Stimulated activated CD4-positive, alpha-beta T cell treated with anti-CD3 and anti-CD28 coated beads, Interleukin-2, amount 100 ng/mL, for 48 hours (primary cell): ENCODE measurements around the gene TACC2.
"Not testable (repeated sequence)": the region's sequence is repeated elsewhere in the genome, so short reads cannot be mapped to it uniquely, and the experiment has no call there.

Experiments
- DNase-seq, 2 donors: peaks; one replicate each; pipeline ENCODE4 v3.0.0-alpha.2; 2020

TACC2 gene

GRCh38 chr10:121988361-121989324 is at the start of gene TACC2:
TSS of gene TACC2 (plus strand) at chr10:121989163. CDS start at chr10:122021982, 32,819 bp downstream.
- DNase-seq = no peak

DNA sequence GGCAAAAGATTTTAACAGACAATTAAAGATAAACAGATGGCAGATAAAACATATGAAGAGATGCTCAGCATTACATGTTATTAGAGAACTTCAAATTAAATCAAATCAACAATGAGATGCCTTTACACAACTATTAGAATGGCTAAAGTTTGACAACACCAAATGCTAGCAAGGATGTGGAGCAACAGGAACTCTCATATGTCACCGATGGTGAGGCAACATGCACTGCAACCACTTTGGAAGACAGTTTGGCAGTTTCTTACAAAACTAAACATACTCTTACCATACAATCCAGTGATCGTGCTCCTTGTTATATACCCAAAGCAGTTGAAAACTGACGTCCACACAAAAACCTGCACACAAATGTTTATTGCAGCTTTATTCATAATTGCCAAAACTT is 47.4 kb upstream of the TACC2 start:
- DNase-seq = no peak

DNA sequence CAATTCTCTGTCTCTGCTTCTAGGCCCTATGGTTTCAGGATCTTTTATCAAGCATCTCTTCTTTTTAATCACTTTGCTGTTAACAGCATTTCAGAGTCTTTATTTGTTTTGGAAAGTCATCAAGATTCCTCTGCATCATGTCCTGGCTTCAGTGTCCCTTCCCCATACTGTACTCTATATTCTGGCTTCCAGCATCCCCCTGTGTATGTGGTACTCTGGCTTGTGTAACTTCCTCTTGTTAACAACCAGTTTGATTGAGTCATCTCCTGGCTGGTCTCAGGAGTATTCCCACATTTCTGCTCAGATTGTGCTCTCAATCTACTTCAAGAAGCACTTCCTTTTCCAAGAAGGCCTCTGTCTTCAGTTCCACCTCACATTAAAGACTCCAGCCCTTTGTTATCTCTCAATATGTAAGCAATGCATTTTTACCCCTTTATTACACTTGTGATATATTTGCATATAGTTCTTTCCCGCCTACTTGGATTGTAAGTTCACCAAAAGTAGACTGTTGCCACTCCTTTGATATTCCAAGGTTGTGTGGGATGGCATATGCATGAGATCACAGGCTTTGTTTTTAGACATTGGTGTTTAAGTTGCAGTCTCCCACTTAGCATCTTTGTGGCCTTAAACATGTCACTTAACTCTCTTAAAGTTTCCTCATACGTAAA is 46.1 kb upstream of the TACC2 start:
- no peak for DNase-seq

DNA sequence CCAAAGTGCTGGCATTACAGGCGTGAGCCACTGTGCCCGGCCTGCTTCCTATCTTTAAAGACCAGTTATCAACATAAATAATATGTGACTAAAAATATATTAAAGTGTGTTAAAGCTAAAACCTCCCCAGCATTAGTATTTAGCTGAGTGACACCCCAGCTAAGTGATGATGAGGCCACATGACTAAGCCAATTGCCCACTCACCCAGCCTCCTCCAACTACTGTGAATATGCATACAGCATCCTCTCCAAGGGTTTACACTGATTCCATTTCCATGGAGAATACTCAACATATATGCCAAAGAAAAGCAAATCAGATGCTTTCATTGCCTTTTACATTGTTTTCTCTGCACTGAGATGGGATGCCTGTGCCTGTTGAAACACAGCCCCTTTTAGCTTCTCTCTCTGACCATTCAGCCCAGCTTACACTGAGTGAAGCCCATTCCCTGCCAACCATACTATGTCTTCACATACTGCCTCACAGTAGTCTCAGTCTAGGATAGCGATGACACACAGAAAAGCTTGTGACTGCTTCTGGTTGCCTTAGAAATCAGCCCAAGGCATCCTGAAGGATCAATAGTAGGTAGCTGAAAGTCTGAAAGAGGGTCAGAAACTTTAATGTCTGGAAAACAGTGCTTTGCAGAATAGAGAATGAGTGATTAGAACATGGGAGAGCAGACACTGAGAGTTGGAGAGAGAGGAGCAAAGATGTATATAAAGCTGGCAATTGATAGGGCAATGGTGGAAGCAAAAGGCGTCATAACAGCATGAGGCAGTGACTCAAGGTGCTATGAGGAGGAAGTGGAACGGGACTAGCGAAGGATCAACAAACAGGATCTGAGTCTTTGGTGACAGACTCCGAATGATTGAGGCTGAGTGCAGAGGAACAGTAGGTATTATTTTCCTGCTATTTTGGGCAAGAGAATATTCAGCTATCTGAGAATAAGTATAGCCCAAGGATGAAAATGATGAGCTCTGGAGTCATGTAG is 41.3 kb upstream of the TACC2 start:
- no peak for DNase-seq

DNA sequence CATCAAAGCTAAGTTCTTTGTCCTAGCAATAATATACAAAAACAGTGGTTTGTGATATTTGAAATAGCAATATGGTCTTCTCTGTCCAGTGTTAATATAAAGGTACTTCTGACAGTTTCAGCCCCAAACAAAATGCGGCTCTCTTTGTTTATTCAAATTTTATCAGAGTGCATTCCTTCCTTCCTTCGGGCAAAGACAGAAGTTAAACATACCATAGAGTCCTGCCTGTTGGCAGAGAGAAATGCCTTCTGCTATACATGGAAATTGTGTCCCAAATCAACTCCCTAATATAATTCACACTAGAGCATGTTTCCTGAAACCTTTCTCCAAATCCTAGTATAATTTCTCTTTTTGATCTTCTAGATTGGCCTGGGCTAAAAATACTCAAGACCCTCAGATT is 39.9 kb upstream of the TACC2 start:
- DNase-seq = no peak

DNA sequence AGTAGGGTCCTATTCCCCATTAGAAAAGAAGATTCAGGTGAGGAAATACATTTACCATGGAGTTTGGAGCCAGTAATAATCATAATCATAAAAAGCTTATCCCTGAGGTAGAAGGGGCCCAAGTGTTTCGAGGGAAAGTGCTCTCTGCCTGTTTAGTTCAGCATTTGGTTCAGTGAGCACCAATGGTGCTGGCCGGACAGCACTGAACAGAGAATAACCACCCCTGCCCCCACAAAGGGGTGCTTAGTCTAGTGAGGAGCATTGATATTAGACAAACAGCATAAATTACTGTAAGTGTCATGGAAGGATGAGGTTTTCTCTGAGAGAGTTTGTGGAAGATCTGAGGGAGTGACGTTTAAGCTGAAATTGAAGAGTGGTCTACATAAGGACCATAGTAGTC is 39.5 kb upstream of the TACC2 start:
- no peak for DNase-seq

- DNase-seq = no peak
Measured at GRCh38 chr10:121952226-121952625, 36.7 kb upstream of the TACC2 start.

DNA sequence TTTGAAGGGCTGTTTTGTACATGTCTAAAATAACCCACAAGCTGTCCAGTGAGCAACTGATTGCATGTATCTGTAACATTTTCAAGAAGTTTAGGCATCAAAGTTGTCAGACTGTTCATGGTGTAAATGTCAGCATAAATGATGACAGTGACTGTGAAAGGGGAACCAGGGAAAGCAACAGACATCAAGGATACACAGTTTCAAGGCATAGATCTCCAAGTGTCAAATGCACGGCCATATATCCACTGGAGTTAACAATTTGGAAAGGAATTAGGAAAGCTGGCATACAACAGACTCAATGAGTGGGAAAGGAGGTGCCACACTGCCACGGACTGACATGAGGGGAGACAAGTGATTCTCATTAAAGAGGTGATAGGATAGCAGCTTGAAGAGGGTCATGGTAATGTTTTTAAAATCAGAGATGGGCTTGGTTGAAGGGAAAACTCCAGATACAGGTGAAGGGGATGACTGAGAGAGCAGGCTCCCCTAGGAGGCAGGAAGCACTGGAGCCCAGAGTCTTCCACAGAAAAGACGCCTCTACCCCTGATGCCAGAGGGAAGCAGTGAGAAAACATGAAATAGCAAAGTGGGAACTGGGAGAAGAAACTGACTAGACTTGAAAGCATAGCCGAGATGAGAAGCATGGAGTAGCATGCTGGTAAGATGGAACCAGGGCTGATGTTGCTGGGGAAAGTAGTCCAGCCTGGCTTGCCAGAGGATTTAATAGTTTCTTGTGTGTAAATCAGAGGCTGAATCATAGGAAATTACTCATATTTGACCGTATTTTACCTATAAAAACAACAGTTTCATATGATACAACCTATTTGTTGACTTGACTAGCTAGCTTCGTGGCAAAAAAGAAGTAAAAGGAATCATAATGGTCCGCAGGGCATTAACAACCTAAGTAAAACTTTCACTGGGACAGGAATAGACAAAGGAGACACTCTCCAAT is 32.6 kb upstream of the TACC2 start:
- DNase-seq = no peak

- no peak for DNase-seq
Measured at GRCh38 chr10:121959671-121960070, 29.3 kb upstream of the TACC2 start.

GRCh38 chr10:121961456-121961855 is 27.5 kb upstream of the TACC2 start:
- no peak for DNase-seq

DNA sequence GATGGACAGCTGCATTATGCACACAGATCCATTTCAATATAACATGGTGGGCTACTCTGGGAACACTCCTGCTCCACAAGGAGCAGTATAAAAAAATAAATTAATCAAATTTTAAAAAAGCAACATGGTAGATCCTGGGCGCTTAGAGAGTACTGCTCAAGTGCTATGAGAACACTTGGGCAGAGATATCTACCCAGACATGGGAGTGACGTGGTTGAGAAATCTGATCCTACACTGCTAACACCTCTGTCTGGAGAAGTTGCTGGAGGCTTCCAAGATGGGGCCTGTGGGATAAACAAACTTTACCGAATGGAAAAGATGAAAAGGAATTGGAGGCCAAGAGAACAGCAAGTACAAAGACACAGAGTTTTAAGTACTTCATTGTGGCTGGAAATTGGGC is 23.0 kb upstream of the TACC2 start:
- DNase-seq = no peak

GRCh38 chr10:121969086-121969485 is 19.9 kb upstream of the TACC2 start:
- not testable (repeated sequence) for DNase-seq

DNA sequence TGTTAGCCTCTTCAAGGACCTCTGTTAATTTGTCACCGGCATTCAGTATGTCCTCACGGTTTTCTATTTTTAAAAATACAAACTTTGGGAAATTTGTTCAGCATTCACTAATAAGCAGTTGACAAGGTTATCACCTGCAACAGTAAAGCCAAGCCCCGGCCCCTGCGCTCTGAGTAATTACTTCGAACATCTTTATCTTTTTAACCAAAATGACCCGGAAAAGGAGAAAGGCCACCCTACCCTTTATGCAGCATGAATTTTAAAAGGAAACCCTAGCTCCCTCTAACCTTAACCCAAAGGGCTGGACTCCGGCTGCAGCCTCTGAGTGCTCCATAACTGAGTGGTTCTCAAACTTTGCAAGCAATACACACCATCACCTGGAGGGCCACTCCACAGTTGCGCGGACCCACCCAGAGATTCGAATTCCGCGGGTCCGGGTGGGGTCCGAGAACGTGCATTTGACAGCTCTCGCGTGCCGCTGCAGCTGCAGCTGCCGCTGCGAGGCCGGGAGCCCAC is 14.9 kb upstream of the TACC2 start:
- no peak for DNase-seq

- peak; percentile 70 to 73 for DNase-seq
Measured at GRCh38 chr10:121974535-121975294, 14.2 kb upstream of the TACC2 start, which contains the start of gene NSMCE4A. TSS of gene NSMCE4A (minus strand) at chr10:121975217. CDS start at chr10:121975165, 52 bp downstream.

DNA sequence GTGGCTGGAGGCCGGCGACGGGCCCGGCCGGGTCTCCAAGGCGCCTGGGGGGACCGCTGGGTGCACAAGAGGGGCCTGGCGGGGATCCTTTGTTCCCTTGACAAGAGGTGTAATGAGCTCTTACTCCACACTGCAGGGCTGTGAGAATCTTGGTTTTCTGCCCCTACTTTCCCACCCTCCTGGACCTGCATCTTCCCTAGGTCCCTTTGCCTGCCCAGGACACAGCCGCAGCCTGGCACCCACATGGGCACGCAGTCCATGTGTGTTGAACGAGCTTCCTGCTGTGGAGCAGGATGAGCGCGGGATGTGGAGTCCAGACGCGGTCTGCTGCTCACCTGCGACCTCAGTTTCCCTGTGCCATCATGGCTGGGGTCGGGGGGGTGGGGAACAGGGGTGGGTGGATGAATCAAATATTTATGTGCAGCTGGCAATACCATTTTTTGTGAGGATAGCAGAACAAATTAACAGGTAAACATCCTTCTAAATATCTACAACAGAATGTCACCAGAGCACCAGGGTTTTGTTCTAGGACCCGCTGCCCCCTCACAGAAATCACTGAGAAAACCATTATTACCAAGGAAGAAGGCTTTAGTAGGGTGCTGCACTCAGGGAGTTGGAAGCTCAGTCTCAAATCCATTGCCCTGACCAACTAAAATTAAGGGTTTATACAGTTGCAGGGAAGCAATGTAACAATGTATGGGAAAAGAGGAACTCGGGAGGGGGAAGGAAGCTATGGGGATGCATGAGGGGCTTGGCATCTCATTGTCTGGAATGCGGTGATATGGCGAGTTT is 13.5 kb upstream of the TACC2 start:
- no peak for DNase-seq

DNA sequence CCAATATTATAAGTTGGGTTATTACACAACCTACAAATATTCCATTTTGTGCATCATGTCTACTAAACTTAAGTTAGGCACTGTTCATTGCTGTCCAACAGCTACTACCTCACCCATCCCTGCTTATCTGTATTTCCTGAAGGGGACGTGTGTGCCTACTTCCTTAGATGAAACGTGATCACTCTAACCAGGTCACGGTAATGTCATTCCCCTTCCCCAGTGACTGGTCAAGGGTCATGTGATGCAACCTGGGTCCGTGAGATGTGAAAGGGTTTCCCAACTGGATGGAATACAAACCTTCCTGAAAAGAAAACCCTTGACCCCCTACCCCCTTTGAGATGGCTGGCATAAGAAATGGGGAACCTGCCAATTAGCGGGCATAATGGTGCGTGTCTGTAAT is 12.4 kb upstream of the TACC2 start:
- DNase-seq = no peak

DNA sequence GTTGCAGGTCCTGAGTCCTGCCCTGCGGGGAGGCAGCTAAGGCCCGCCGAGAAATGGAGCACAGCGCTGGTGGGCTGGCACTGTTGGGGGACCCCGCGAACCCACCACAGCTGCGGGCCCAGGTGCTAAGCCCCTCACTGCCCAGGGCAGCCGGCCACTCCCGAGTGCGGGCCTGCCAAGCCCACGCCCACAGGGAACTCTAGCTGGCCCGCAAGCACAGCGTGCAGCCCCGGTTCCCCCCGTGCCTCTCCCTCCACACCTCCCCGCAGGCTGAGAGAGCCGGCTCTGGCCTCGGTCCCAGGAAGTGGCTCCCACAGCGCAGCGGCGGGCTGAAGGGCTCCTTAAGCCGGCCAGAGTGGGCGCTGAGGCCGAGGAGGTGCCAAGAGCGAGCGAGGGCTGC is 10.5 kb upstream of the TACC2 start:
- DNase-seq = no peak

DNA sequence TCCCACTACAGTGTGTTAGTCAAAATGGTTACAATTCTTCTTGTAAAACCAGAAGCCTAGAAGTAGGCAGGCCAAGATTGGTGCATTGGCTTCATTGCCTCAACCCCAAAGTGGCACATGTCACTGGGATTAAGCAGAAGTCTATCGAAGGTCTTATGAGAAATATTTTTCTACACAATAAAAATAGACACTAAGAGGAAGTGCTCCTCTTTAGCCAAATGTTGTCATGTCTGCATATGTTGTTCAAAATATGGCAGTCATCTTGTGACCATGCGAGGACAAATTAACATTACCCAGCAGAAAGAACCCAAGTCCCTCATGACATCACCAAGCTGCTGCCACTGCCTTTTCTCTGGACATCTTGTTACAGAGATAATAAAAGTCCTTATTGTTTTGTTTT is 7.6 kb upstream of the TACC2 start:
- DNase-seq = no peak

- no peak for DNase-seq
Measured at GRCh38 chr10:121983852-121984251, 5.1 kb upstream of the TACC2 start.

GRCh38 chr10:121984463-121984862 is 4.5 kb upstream of the TACC2 start:
- DNase-seq = no peak
